Hepatocyte (in vitro differentiated cells): ENCODE results near the gene BRCA1. TPM values are rescaled to one million over a fixed set of nuclear protein-coding genes. Genes with fewer than 3 reads are reported as not detected.
A peak's percentile ranks its signal among the peaks of the same experiment; 100 is the strongest.

Experiments used
- DNase-seq: peaks from one replicate; pipeline ENCODE4 v3.0.0-alpha.2; 2016; ENCODE audit warnings: low spot score
- H2AFZ ChIP-seq: fragments of 200-600 bp; sonication (generic); 2 replicates; pipeline ENCODE4 v1.6.0; 2016; ENCODE audit warnings: antibody characterized with exemption, mild to moderate bottlenecking
- H3K27ac ChIP-seq: fragments of 200-600 bp; sonication (generic); 2 replicates; pipeline ENCODE4 v1.5.1; 2016; ENCODE audit warnings: mild to moderate bottlenecking
- H3K27me3 ChIP-seq: fragments of 200-600 bp; sonication (generic); 2 replicates; pipeline ENCODE4 v1.6.1; 2016
- H3K36me3 ChIP-seq: fragments of 200-600 bp; sonication (generic); replicated peaks from 2 replicates; pipeline ENCODE4 v1.5.1; 2016; ENCODE audit warnings: low read depth; ENCODE audit not compliant: insufficient read depth
- H3K4me1 ChIP-seq: fragments of 200-600 bp; sonication (generic); 2 replicates; pipeline ENCODE4 v1.5.1; 2016; ENCODE audit warnings: mild to moderate bottlenecking, moderate library complexity; ENCODE audit not compliant: insufficient read depth
- H3K4me2 ChIP-seq: fragments of 200-600 bp; sonication (generic); 2 replicates; pipeline ENCODE4 v1.6.0; 2016
- H3K4me3 ChIP-seq: fragments of 200-600 bp; sonication (generic); 2 replicates; pipeline ENCODE4 v1.5.1; 2016; ENCODE audit warnings: mild to moderate bottlenecking
- H3K79me2 ChIP-seq: fragments of 200-600 bp; sonication (generic); 2 replicates; pipeline ENCODE4 v1.6.0; 2017; ENCODE audit warnings: mild to moderate bottlenecking
- H3K9me2 ChIP-seq: fragments of 200-600 bp; sonication (generic); replicated peaks from 2 replicates; pipeline ENCODE4 v1.6.0; 2017; ENCODE audit warnings: mild to moderate bottlenecking; ENCODE audit not compliant: insufficient read depth
- H3K9me3 ChIP-seq: fragments of 200-600 bp; sonication (generic); 2 replicates; pipeline ENCODE4 v1.5.1; 2016; ENCODE audit warnings: low read depth, mild to moderate bottlenecking
- H4K20me1 ChIP-seq: fragments of 200-600 bp; sonication (generic); 2 replicates; pipeline ENCODE4 v1.6.0; 2016; ENCODE audit warnings: mild to moderate bottlenecking; ENCODE audit not compliant: insufficient read depth, poor library complexity, severe bottlenecking
- CTCF ChIP-seq: fragments of 200-600 bp; sonication (generic); IDR thresholded peaks from 2 replicates; pipeline ENCODE4 v1.5.1; 2016; ENCODE audit warnings: antibody characterized with exemption, mild to moderate bottlenecking; ENCODE audit not compliant: poor library complexity
- EZH2 ChIP-seq: fragments of 200-600 bp; sonication (generic); IDR thresholded peaks from 2 replicates; pipeline ENCODE4 v1.6.1; 2016; ENCODE audit warnings: antibody characterized with exemption, mild to moderate bottlenecking, borderline replicate concordance
- EZH2phosphoT487 ChIP-seq: fragments of 200-600 bp; sonication (generic); IDR thresholded peaks from one replicate; pipeline ENCODE4 v1.6.1; 2018; ENCODE audit warnings: antibody characterized with exemption, mild to moderate bottlenecking, low read depth, moderate library complexity; ENCODE audit not compliant: unreplicated experiment, severe bottlenecking
- WGBS: methylation state at CpG from one replicate; pipeline ENCODE4 v1.1.6; 2016; ENCODE audit warnings: low lambda C conversion rate; ENCODE audit errors: missing lambda C conversion rate; 5-methylcytosine and 5-hydroxymethylcytosine counted together
- polyA plus RNA-seq: library from polyadenylated mRNA; unstranded; fragments of >200 nt; fragmentation: Nextera tagmentation; extraction: Ambion mirVana; gene quantifications from 2 replicates; pipeline ENCODE4 v1.2.1, GENCODE V29; 2016
- total RNA-seq: library from RNA; depleted of rRNA; stranded (reverse); fragments of >200 nt; gene quantifications from 2 replicates; pipeline ENCODE4 v1.2.3, GENCODE V29; 2014

BRCA1 gene
- total RNA-seq (4.8 and 8.0 TPM in 2 replicates), polyA plus RNA-seq (6.2 and 7.0 TPM in 2 replicates)

DNA sequence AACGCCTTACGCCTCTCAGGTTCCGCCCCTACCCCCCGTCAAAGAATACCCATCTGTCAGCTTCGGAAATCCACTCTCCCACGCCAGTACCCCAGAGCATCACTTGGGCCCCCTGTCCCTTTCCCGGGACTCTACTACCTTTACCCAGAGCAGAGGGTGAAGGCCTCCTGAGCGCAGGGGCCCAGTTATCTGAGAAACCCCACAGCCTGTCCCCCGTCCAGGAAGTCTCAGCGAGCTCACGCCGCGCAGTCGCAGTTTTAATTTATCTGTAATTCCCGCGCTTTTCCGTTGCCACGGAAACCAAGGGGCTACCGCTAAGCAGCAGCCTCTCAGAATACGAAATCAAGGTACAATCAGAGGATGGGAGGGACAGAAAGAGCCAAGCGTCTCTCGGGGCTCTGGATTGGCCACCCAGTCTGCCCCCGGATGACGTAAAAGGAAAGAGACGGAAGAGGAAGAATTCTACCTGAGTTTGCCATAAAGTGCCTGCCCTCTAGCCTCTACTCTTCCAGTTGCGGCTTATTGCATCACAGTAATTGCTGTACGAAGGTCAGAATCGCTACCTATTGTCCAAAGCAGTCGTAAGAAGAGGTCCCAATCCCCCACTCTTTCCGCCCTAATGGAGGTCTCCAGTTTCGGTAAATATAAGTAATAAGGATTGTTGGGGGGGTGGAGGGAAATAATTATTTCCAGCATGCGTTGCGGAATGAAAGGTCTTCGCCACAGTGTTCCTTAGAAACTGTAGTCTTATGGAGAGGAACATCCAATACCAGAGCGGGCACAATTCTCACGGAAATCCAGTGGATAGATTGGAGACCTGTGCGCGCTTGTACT, at the start of gene BRCA1:
BRCA1 (minus strand) TSS at position 232 of the 834 bp plus-strand sequence. CDS start 1,268 bp downstream, outside the sequence.
- no peaks in the 10 kb centered on the region for H3K27me3 ChIP-seq
- peak; percentile 99 for DNase-seq
- H3K36me3 ChIP-seq: no peaks in the 10 kb centered on the region
- H3K4me3 ChIP-seq: peak within 1 kb of the TSS; percentile 47
- peak within 1 kb of the TSS; percentile 90 for H3K27ac ChIP-seq
- no peaks in the 10 kb centered on the region for H3K4me1 ChIP-seq
- H4K20me1 ChIP-seq: no peaks in the 10 kb centered on the region
- peak within 1 kb of the TSS; percentile 78 for H3K4me2 ChIP-seq
- 4% methylated on average over 38 of the region's 38 CpGs for WGBS
- peak within 1 kb of the TSS; percentile 54 for H2AFZ ChIP-seq
- no peaks in the 10 kb centered on the region for H3K9me3 ChIP-seq
- TF ChIP-seq CTCF: no peak
- no peak for TF ChIP-seq EZH2phosphoT487
- no peak for TF ChIP-seq EZH2
- H3K9me2 ChIP-seq: no peaks in the 10 kb centered on the region
- peaks cover 41% of the 10 kb centered on the region for H3K79me2 ChIP-seq

GRCh38 chr17:43171586-43172487, 46.7 kb upstream of the BRCA1 start:
- no peaks in the 10 kb centered on the region for H4K20me1 ChIP-seq
- H3K4me3 ChIP-seq: peak overlapping the region; percentile 39
- no peaks in the 10 kb centered on the region for H3K27me3 ChIP-seq
- peak overlapping the region; percentile 85 for H3K4me2 ChIP-seq
- no peaks in the 10 kb centered on the region for H3K9me3 ChIP-seq
- peak overlapping the region; percentile 38 for H2AFZ ChIP-seq
- peak; percentile 38 for TF ChIP-seq CTCF
- TF ChIP-seq EZH2phosphoT487: no peak
- TF ChIP-seq EZH2: no peak
- H3K9me2 ChIP-seq: no peaks in the 10 kb centered on the region
- H3K79me2 ChIP-seq: peaks cover 61% of the 10 kb centered on the region
- H3K4me1 ChIP-seq: peaks cover 28% of the 10 kb centered on the region
- WGBS: 27% methylated on average over 12 of the region's 12 CpGs
- H3K27ac ChIP-seq: peak overlapping the region; percentile 95
- DNase-seq: peak; percentile 84
- H3K36me3 ChIP-seq: no peaks in the 10 kb centered on the region

- H4K20me1 ChIP-seq: no peaks in the 10 kb centered on the region
- peak within 1 kb of the TSS; percentile 95 for H3K27ac ChIP-seq
- H3K36me3 ChIP-seq: no peaks in the 10 kb centered on the region
- peak within 1 kb of the TSS; percentile 48 for H3K4me3 ChIP-seq
- WGBS: 2% methylated on average over 41 of the region's 41 CpGs
- no peaks in the 10 kb centered on the region for H3K9me3 ChIP-seq
- H3K79me2 ChIP-seq: peaks cover 59% of the 10 kb centered on the region
- peaks cover 26% of the 10 kb centered on the region for H3K4me1 ChIP-seq
- DNase-seq: peak; percentile 97
- H2AFZ ChIP-seq: peak within 1 kb of the TSS; percentile 38
- H3K4me2 ChIP-seq: peak within 1 kb of the TSS; percentile 89
- H3K27me3 ChIP-seq: no peaks in the 10 kb centered on the region
- TF ChIP-seq CTCF (peak; percentile 15), EZH2 (no peak)
- H3K9me2 ChIP-seq: no peaks in the 10 kb centered on the region
Observed at GRCh38 chr17:43170766-43171585, 45.8 kb upstream of the BRCA1 start, which contains the start of gene NBR1. TSS of gene NBR1 (plus strand) at chr17:43171214. CDS start at chr17:43175800, 4,586 bp downstream.
